ENCODE results near the gene ELF2. TPM values are rescaled to one million over a fixed set of nuclear protein-coding genes. Genes with fewer than 3 reads are reported as not detected.

The ELF2 gene
- total and polyA plus RNA-seq, 2 of the 8 experiments (the other 6 are each of a cell fraction or from before 2014, with no cell fraction given): 21.1 to 44.3 TPM

DNA sequence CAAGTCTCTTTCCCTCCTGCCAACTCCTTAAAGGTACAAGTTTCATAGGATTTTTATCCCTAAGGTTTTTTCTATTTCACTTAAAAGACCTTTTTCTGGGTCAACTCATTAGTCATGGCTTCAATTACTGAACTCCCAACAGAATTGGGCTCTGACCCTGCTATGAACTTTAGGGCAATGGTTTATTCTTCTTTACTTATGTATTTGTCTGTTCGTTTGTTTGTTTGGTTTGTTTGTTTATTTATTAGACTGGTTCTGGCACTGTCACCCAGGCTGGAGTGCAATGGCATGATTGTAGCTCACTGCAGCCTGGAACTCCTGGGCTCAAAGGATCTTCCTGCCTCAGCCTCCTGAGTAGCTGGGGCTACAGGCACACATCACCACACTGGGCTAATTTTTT, 167.3 kb downstream of the ELF2 start:
- Histone ChIP-seq H3K56ac (replicated peaks; ENCODE audit: insufficient read length, low read depth, low read length) (no peak overlapping the region), H4K20me1 (replicated peaks in 1 of 2; ENCODE audit: control insufficient read depth in 1 of 2, insufficient read depth in 2 of 2, low read length in 2 of 2) (no peaks in the 10 kb centered on the region), H2AK5ac (ENCODE audit: low read depth, low read length) (no peak overlapping the region), H3K23me2 (ENCODE audit: low read depth, low read length) (no peaks in the 10 kb centered on the region), H3K23ac (ENCODE audit: insufficient read length) (no peak overlapping the region), H3K4me3 (ENCODE audit: extremely low read depth in 1 of 4, insufficient read depth in 2 of 4, low read depth in 3 of 4, low read length in 4 of 4) (no peak overlapping the region), H3K9ac (replicated peaks in 1 of 4; ENCODE audit: extremely low read depth in 1 of 4, low read depth in 3 of 4, low read length in 3 of 4) (no peak overlapping the region), H4K5ac (ENCODE audit: insufficient read length, low read depth, low read length) (no peak overlapping the region), H2BK20ac (ENCODE audit: low read length) (no peak overlapping the region), H2BK12ac (ENCODE audit: low read depth, low read length) (no peak overlapping the region), H3K36me3 (ENCODE audit: control insufficient read depth in 2 of 4, insufficient read depth in 4 of 4, low read length in 3 of 4) (no peaks in the 10 kb centered on the region), H3K79me2 (ENCODE audit: control insufficient read depth in 1 of 2, insufficient read depth in 2 of 2, low read length in 2 of 2) (no peaks in the 10 kb centered on the region), H3K27ac (ENCODE audit: low read depth, low read length) (no peak overlapping the region), H3K14ac (ENCODE audit: insufficient read length) (no peak overlapping the region), H2BK5ac (ENCODE audit: low read depth, low read length) (no peak overlapping the region), H3K4me2 (ENCODE audit: insufficient read depth in 1 of 2, low read depth in 2 of 2, low read length in 2 of 2) (no peak overlapping the region), H3K4ac (replicated peaks; ENCODE audit: insufficient read length, low read depth, low read length) (no peak overlapping the region), H2AFZ (ENCODE audit: low read length) (no peak overlapping the region), H2BK15ac (ENCODE audit: low read length) (no peak overlapping the region), H4K91ac (replicated peaks; ENCODE audit: insufficient read length, low read length) (no peak overlapping the region), H3K4me1 (replicated peaks in 1 of 4; ENCODE audit: control insufficient read depth in 3 of 4, insufficient read depth in 4 of 4, low read length in 3 of 4) (peaks cover 5 to 9% (median 6%) of the 10 kb centered on the region in 4 experiments; a peak in 6 of 7 replicates), H3K27me3 (replicated peaks in 1 of 4; ENCODE audit: control insufficient read depth in 3 of 4, extremely low read depth in 1 of 4, insufficient read depth in 3 of 4, low read length in 3 of 4) (no peaks in the 10 kb centered on the region), H3K9me3 (ENCODE audit: insufficient read depth in 2 of 2, low read depth in 1 of 2, low read length in 1 of 2) (peaks cover 0 to 6% of the 10 kb centered on the region in 2 experiments; a peak in 2 of 4 replicates), H3K18ac (ENCODE audit: extremely low read depth, low read length) (no peak overlapping the region), H3K79me1 (ENCODE audit: low read depth, low read length) (no peaks in the 10 kb centered on the region), H2BK120ac (replicated peaks; ENCODE audit: low read depth, low read length) (no peak overlapping the region), H4K8ac (ENCODE audit: extremely low read depth, insufficient read depth, low read length) (no peak overlapping the region)
- DNase-seq (ENCODE audit: low read depth in 1 of 2, low spot score in 2 of 2) (no peak), FAIRE-seq (no peak)
- POLR2A ChIA-PET (ENCODE audit: partially characterized antibody): interaction anchor here (2.7 kb wide), 1 partner anchor 9 kb away, joined by 14 read pairs; no protein-coding TSS in a partner anchor
- WGBS, 2 experiments (ENCODE audit: extremely low coverage in 1 of 2, insufficient coverage in 1 of 2, insufficient read length in 1 of 2, insufficient replicate concordance in 2 of 2, low coverage in 1 of 2, low lambda C conversion rate in 2 of 2, missing lambda C conversion rate in 1 of 2): 89% methylated on average over 1 of the region's 1 CpG; no CpG with 5 or more reads in 1 of the 2 experiments
- CTCF ChIA-PET (ENCODE audit: partially characterized antibody): interaction anchor here (0.9 to 1.0 kb wide), 2 partner anchors 21 to 489 kb away, joined by 3 read pairs; no protein-coding TSS in a partner anchor
- TF ChIP-seq JUND (IDR thresholded peaks at IDR 0.05; ENCODE audit: low read length): no peak
- TF ChIP-seq CBX8 (IDR thresholded peaks at IDR 0.05; ENCODE audit: borderline replicate concordance, low read depth, low read length): no peak
- no peak for TF ChIP-seq SUZ12 (IDR thresholded peaks at IDR 0.05; ENCODE audit: low read length)
- TF ChIP-seq, protein P1, sequence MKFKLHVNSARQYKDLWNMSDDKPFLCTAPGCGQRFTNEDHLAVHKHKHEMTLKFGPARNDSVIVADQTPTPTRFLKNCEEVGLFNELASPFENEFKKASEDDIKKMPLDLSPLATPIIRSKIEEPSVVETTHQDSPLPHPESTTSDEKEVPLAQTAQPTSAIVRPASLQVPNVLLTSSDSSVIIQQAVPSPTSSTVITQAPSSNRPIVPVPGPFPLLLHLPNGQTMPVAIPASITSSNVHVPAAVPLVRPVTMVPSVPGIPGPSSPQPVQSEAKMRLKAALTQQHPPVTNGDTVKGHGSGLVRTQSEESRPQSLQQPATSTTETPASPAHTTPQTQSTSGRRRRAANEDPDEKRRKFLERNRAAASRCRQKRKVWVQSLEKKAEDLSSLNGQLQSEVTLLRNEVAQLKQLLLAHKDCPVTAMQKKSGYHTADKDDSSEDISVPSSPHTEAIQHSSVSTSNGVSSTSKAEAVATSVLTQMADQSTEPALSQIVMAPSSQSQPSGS (IDR thresholded peaks at IDR 0.05; ENCODE audit: low read length): no peak
- no peak for TF ChIP-seq CTBP2 (IDR thresholded peaks at IDR 0.05; ENCODE audit: borderline replicate concordance, insufficient read depth, insufficient read length, low read length)
- TF ChIP-seq, protein P2, sequence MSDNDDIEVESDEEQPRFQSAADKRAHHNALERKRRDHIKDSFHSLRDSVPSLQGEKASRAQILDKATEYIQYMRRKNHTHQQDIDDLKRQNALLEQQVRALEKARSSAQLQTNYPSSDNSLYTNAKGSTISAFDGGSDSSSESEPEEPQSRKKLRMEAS (IDR thresholded peaks at IDR 0.05): no peak
- TF ChIP-seq POU5F1 (IDR thresholded peaks at IDR 0.05; ENCODE audit: low read depth, low read length): no peak
- no peak for TF ChIP-seq HDAC6 (IDR thresholded peaks at IDR 0.05; ENCODE audit: low read depth, low read length)
- no peak for TF ChIP-seq ASH2L (IDR thresholded peaks at IDR 0.05; ENCODE audit: low read length)
- TF ChIP-seq RFX5 (IDR thresholded peaks at IDR 0.05; ENCODE audit: borderline replicate concordance, low read depth, low read length): no peak
- no peak for TF ChIP-seq CEBPB (IDR thresholded peaks at IDR 0.05; ENCODE audit: low read depth, low read length)
- no peak for TF ChIP-seq TBP (IDR thresholded peaks at IDR 0.05; ENCODE audit: low read depth, low read length)
